ENCODE measurements around the gene MAMSTR.

MAMSTR gene

GRCh38 chr19:48716562-48717291 is 2.8 kb downstream of the MAMSTR start (continued):
- TF ChIP-seq ZNF843 (tag by site-specific recombination; IDR thresholded peaks at IDR 0.05) (no peak), ZNF175 (tag by site-specific recombination; IDR thresholded peaks at IDR 0.05) (no peak), ZNF404 (tag by site-specific recombination; IDR thresholded peaks at IDR 0.05) (no peak), ZNF16 (tag by site-specific recombination; IDR thresholded peaks at IDR 0.05; ENCODE audit: low read depth) (no peak), ZBTB8A (tag by site-specific recombination; IDR thresholded peaks at IDR 0.05) (peak; percentile 88), ZNF596 (tag by site-specific recombination; IDR thresholded peaks at IDR 0.05) (no peak), ZNF174 (tag by site-specific recombination; IDR thresholded peaks at IDR 0.05) (no peak), ZIC2 (tag by site-specific recombination; IDR thresholded peaks at IDR 0.05) (peak; percentile 91), ZNF19 (tag by site-specific recombination; IDR thresholded peaks at IDR 0.05; ENCODE audit: low read depth) (no peak), SP2 (tag by site-specific recombination; IDR thresholded peaks at IDR 0.05) (peak; percentile 91), BCL11A (tag by site-specific recombination; IDR thresholded peaks at IDR 0.05; ENCODE audit: low read depth) (peak; percentile 6; the same call in 1 of the 2 replicates), ZNF426 (tag by site-specific recombination; IDR thresholded peaks at IDR 0.05) (no peak), KLF10 (tag by site-specific recombination; IDR thresholded peaks at IDR 0.05) (peak; percentile 61; the same call in 1 of the 2 replicates), GLIS2 (tag by site-specific recombination; IDR thresholded peaks at IDR 0.05) (peak; percentile 87; the same call in 1 of the 2 replicates), ZNF501 (tag by site-specific recombination; IDR thresholded peaks at IDR 0.05) (0 out of 2 replicates have a peak, but pooled peaks have one; percentile 72), KLF8 (tag by site-specific recombination; IDR thresholded peaks at IDR 0.05) (peak; percentile 89), ZBTB17 (tag by site-specific recombination; IDR thresholded peaks at IDR 0.05) (peak; percentile 82), ZNF146 (tag by site-specific recombination; IDR thresholded peaks at IDR 0.05) (no peak), ZNF555 (tag by site-specific recombination; conservative IDR thresholded peaks at IDR 0.05) (no peak), ZNF433 (tag by site-specific recombination; IDR thresholded peaks at IDR 0.05; ENCODE audit: low read depth) (no peak), ZNF658 (tag by site-specific recombination; IDR thresholded peaks at IDR 0.05) (no peak), KLF9 (tag by site-specific recombination; IDR thresholded peaks at IDR 0.05; ENCODE audit: low read depth) (peak; percentile 74), ZNF423 (tag by site-specific recombination; IDR thresholded peaks at IDR 0.05) (no peak), INSM2 (tag by site-specific recombination; IDR thresholded peaks at IDR 0.05) (0 out of 2 replicates have a peak, but pooled peaks have one; percentile 45), IKZF3 (tag by site-specific recombination; IDR thresholded peaks at IDR 0.05) (peak; percentile 95), ZEB2 (tag by site-specific recombination; IDR thresholded peaks at IDR 0.05) (0 out of 2 replicates have a peak, but pooled peaks have one; percentile 20), PRDM10 (tag by site-specific recombination; IDR thresholded peaks at IDR 0.05) (peak; percentile 83), ZNF335 (tag by site-specific recombination; conservative IDR thresholded peaks at IDR 0.05) (peak; percentile 98), SP7 (tag by site-specific recombination; IDR thresholded peaks at IDR 0.05) (no peak), ZBTB44 (tag by site-specific recombination; IDR thresholded peaks at IDR 0.05) (peak; percentile 31; the same call in 1 of the 2 replicates), ZBTB20 (tag by site-specific recombination; IDR thresholded peaks at IDR 0.05) (peak; percentile 84), SP3 (tag by site-specific recombination; IDR thresholded peaks at IDR 0.05) (peak; percentile 90), ZXDB (tag by site-specific recombination; IDR thresholded peaks at IDR 0.05) (0 out of 2 replicates have a peak, but pooled peaks have one; percentile 61)
- TF ChIP-seq, protein P1, sequence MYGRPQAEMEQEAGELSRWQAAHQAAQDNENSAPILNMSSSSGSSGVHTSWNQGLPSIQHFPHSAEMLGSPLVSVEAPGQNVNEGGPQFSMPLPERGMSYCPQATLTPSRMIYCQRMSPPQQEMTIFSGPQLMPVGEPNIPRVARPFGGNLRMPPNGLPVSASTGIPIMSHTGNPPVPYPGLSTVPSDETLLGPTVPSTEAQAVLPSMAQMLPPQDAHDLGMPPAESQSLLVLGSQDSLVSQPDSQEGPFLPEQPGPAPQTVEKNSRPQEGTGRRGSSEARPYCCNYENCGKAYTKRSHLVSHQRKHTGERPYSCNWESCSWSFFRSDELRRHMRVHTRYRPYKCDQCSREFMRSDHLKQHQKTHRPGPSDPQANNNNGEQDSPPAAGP (tag by site-specific recombination; IDR thresholded peaks at IDR 0.05), result peak; percentile 80
